Measurements from ENCODE around the gene IFITM10. TPM values are rescaled to one million over a fixed set of nuclear protein-coding genes. Genes with fewer than 3 reads are reported as not detected.

IFITM10 gene
- total and polyA plus RNA-seq, 12 donors: 0.28 to 267 (median 31.6) TPM

- Histone ChIP-seq H3K9me3 (replicated peaks in 1 of 3) (no peaks in the 10 kb centered on the region), H3K4me3 (peak overlapping the region in 1 of 4 donors; percentile 21), H3K36me3 (replicated peaks in 1 of 2) (no peaks in the 10 kb centered on the region), H3K4me1 (replicated peaks in 1 of 2) (peaks cover 7 to 11% of the 10 kb centered on the region in 2 donors), H3K27ac (no peak overlapping the region), H3K27me3 (no peaks in the 10 kb centered on the region)
- DNase-seq: peak; percentile 82 to 92 (median 90)
- TF ChIP-seq CTCF (IDR thresholded peaks at IDR 0.05): peak; percentile 91 to 96 (median 94)
- no peak for TF ChIP-seq POLR2A (IDR thresholded peaks at IDR 0.05)
- intact Hi-C loops (cut with DNase I): loop anchor here (2.0 to 5.0 kb wide), 5 partner anchors 42 to 459 kb away; no protein-coding TSS in a partner anchor
- 28 to 52% (median 39%) methylated on average over 33 to 45 of the region's 45 CpGs for WGBS, 4 donors
These were observed 56.1 kb downstream of the IFITM10 start for GRCh38 chr11:1694064-1694845.

GRCh38 chr11:1693327-1694063, 56.9 kb downstream of the IFITM10 start:
- peak; percentile 68 to 85 (median 81) for DNase-seq
- WGBS, 4 donors: 8 to 15% (median 10%) methylated on average over 15 to 37 of the region's 37 CpGs
- peaks cover 7 to 11% of the 10 kb centered on the region in 2 donors for H3K4me1 ChIP-seq (replicated peaks in 1 of 2)
- H3K36me3 ChIP-seq (replicated peaks in 1 of 2): no peaks in the 10 kb centered on the region
- no peaks in the 10 kb centered on the region for H3K27me3 ChIP-seq
- TF ChIP-seq CTCF (IDR thresholded peaks at IDR 0.05) (peak; percentile 76 to 96 (median 86)), POLR2A (IDR thresholded peaks at IDR 0.05) (no peak)
- H3K27ac ChIP-seq: peak overlapping the region in 1 of 5 donors; percentile 9
- H3K4me3 ChIP-seq: peak overlapping the region in 1 of 4 donors; percentile 21
- intact Hi-C loops (cut with DNase I): loop anchor here (2.0 to 5.0 kb wide), 5 partner anchors 41 to 459 kb away; no protein-coding TSS in a partner anchor
- no peaks in the 10 kb centered on the region for H3K9me3 ChIP-seq (replicated peaks in 1 of 3)

- TF ChIP-seq POLR2A (IDR thresholded peaks at IDR 0.05) (no peak), CTCF (IDR thresholded peaks at IDR 0.05) (no peak)
- Histone ChIP-seq H3K27ac (no peak overlapping the region), H3K9me3 (replicated peaks in 1 of 3) (no peaks in the 10 kb centered on the region), H3K27me3 (no peaks in the 10 kb centered on the region), H3K4me3 (no peak overlapping the region), H3K36me3 (replicated peaks in 1 of 2) (no peaks in the 10 kb centered on the region), H3K4me1 (replicated peaks in 1 of 2) (peaks cover 7 to 11% of the 10 kb centered on the region in 2 donors)
- intact Hi-C loops (cut with DNase I): loop anchor here (2.0 to 5.0 kb wide), 4 partner anchors 41 to 459 kb away; no protein-coding TSS in a partner anchor
- no peak for DNase-seq
- WGBS, 4 donors: 36 to 48% (median 44%) methylated on average over 20 of the region's 20 CpGs
These were observed 57.6 kb downstream of the IFITM10 start for GRCh38 chr11:1692708-1693326.
